C4-2B (cell line): ENCODE measurements around the gene CAMKK1.

Source experiments
- CTCF ChIP-seq: fragments of 450-650 bp; conservative IDR thresholded peaks from 2 replicates; pipeline ENCODE4 v1.5.1; 2017; ENCODE audit warnings: mild to moderate bottlenecking
- ZFX ChIP-seq: fragments of 450-650 bp; IDR thresholded peaks from 2 replicates; pipeline ENCODE4 v1.6.1; 2017

GRCh38 chr17:3911271-3912053 is 18.6 kb upstream of the CAMKK1 start:
- TF ChIP-seq CTCF: no peak
- no peak for TF ChIP-seq ZFX
